ENCODE data around the gene CCL26. TPM values are rescaled to one million over a fixed set of nuclear protein-coding genes. Genes with fewer than 3 reads are reported as not detected.
"Not testable (repeated sequence)": the region's sequence is repeated elsewhere in the genome, so short reads cannot be mapped to it uniquely, and the experiment has no call there.

The CCL26 gene
- total RNA-seq, 6 experiments from 2014 or later, result 2.9 to 6.3 (median 4.4) TPM

DNA sequence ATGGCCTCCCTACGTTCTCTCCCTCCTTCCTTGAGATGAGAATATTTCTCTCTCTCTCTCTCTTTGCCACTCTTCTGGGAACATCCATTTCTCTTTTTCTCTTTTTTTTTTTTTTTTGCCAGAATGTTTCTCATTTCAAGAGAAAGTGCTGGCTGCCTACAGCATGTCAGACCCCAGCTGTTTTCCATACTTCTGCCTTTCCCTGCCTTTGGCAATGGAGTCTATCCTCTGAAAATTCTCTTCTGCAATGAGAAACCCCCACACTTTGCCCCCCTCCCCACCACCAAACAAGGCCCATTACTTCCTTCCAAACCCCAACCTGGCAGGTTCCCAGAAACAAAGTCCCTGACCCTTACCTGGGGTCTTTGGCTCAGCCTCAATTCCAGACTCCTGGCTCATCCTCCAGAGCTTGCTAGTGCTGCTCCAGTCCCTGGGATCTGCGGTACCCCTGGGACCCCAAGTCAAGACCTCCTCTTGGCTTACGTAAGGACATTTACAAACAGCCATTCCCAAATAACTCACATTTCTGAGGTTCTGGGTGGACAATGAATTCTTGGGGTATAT, 17.4 kb upstream of the CCL26 start:
- H3K4me3 Mint-ChIP-seq, result no peak overlapping the region
- no peak overlapping the region for H3K27ac Mint-ChIP-seq
- TF ChIP-seq, protein P1, sequence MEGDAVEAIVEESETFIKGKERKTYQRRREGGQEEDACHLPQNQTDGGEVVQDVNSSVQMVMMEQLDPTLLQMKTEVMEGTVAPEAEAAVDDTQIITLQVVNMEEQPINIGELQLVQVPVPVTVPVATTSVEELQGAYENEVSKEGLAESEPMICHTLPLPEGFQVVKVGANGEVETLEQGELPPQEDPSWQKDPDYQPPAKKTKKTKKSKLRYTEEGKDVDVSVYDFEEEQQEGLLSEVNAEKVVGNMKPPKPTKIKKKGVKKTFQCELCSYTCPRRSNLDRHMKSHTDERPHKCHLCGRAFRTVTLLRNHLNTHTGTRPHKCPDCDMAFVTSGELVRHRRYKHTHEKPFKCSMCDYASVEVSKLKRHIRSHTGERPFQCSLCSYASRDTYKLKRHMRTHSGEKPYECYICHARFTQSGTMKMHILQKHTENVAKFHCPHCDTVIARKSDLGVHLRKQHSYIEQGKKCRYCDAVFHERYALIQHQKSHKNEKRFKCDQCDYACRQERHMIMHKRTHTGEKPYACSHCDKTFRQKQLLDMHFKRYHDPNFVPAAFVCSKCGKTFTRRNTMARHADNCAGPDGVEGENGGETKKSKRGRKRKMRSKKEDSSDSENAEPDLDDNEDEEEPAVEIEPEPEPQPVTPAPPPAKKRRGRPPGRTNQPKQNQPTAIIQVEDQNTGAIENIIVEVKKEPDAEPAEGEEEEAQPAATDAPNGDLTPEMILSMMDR (IDR thresholded peaks at IDR 0.05), result no peak
- H3K9me3 Mint-ChIP-seq, result no peaks in the 10 kb centered on the region
- H3K4me1 Mint-ChIP-seq (ENCODE audit: low read depth), result peaks cover 7% of the 10 kb centered on the region
- DNase-seq, result no peak
- H3K36me3 Mint-ChIP-seq (ENCODE audit: low read depth), result no peaks in the 10 kb centered on the region
- peaks cover 13% of the 10 kb centered on the region for H3K27me3 Mint-ChIP-seq (ENCODE audit: insufficient read depth)

DNA sequence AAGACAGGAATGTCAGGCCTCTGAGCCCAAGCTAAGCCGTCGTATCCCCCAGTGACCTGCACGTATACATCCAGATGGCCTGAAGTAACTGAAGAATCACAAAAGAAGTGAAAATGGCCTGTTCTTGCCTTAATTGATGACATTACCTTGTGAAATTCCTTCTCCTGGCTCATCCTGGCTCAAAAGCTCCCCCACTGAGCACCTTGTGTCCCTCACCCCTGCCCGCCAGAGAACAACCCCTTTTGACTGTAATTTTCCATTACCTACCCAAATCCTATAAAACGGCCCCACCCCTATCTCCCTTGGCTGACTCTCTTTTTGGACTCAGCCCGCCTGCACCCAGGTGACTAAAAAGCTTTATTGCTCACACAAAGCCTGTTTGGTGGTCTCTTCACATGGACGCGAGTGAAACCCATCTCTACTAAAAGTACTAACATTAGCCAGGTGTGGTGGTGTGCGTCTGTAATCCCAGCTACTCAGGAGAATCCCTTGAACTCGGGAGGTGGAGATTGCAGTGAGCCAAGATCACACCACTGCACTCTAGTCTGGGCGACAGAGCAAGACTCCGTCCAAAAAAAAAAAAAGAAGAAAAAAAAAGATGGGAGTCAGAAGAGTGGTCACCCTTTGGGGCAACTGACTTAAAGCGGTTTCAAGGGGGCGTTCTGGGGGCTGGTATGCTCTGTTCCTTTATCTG, 16.3 kb upstream of the CCL26 start:
- H3K27me3 Mint-ChIP-seq (ENCODE audit: insufficient read depth); H3K27ac Mint-ChIP-seq; H3K4me3 Mint-ChIP-seq; DNase-seq; H3K36me3 Mint-ChIP-seq (ENCODE audit: low read depth); H3K9me3 Mint-ChIP-seq; H3K4me1 Mint-ChIP-seq (ENCODE audit: low read depth): not testable (repeated sequence)

DNA sequence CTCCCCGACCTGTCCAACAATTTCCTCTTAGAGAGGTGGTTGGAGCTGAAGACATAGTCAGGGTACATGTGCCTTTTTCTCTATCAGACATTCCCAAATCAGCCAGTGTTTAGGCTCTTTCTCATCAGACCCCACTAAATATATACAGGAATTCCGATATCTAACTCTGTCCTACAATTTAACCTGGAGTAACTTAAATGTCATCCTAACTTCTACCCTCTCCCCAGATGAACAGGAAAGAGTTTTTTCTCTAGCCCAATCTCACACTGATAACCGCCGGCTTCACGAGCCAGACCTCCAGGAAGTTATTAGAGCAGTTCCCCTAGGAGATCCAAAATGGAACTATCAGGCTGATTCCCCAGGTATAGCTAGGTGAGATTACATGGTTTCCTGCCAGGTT, 11.0 kb upstream of the CCL26 start:
- H3K27ac Mint-ChIP-seq; H3K36me3 Mint-ChIP-seq (ENCODE audit: low read depth); DNase-seq; H3K9me3 Mint-ChIP-seq; H3K4me3 Mint-ChIP-seq: not testable (repeated sequence)
- Mint-ChIP-seq H3K27me3 (ENCODE audit: insufficient read depth) (peaks cover 31% of the 10 kb centered on the region), H3K4me1 (ENCODE audit: low read depth) (peaks cover 16% of the 10 kb centered on the region)

DNA sequence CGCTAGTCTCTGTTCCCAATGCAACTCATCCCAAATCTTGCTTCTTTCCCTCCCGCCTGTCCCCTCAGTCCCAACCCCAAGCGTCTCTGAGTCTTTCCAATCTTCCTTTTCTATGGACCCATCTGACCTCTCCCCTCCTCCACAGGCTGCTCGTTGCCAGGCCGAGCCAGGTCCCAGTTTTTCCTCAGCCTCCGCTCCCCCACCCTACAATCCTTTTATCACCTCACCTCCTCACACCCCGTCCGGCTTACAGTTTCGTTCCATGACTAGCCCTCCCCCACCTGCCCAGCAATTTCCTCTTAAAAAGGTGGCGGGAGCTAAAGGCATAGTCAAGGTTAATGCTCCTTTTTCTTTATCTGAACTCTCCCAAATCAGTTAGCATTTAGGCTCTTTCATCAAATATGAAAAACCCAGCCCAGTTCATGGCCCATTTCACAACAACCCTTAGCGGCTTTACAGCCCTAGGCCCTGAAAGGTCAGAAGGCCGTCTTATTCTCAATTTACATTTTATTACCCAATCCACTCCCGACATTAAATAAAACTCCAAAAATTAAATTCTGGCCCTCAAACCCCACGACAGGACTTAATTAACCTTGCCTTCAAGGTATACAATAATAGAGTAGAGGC, 8.7 kb upstream of the CCL26 start:
- not testable (repeated sequence) for H3K9me3 Mint-ChIP-seq; H3K4me3 Mint-ChIP-seq; DNase-seq; H3K36me3 Mint-ChIP-seq (ENCODE audit: low read depth); H3K27ac Mint-ChIP-seq
- peaks cover 25% of the 10 kb centered on the region for H3K4me1 Mint-ChIP-seq (ENCODE audit: low read depth)
- H3K27me3 Mint-ChIP-seq (ENCODE audit: insufficient read depth), result peaks cover 31% of the 10 kb centered on the region

DNA sequence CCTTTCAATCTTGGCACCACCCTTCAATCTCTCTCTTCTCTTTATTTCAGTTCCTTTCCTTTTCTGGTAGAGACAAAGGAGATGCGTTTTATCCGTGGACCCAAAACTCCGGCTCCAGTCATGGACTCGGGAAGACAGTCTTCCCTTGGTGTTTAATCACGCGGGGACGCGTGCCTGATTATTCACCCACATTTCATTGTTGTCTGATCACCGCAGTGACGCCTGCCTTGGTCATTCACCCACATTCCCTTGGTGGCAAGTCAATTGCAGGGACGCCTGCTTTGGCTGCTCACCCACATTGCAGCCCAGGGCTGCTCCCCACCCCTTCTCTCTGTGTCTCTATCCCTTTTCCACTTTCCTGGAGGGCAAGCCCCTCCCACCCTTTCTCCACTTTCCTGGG, 7.5 kb upstream of the CCL26 start:
- peaks cover 25% of the 10 kb centered on the region for H3K4me1 Mint-ChIP-seq (ENCODE audit: low read depth)
- peak overlapping the region; percentile 32; the same call in 1 of the 2 replicates for H3K4me3 Mint-ChIP-seq
- DNase-seq, result peak; percentile 50
- H3K27me3 Mint-ChIP-seq (ENCODE audit: insufficient read depth), result peaks cover 31% of the 10 kb centered on the region
- not testable (repeated sequence) for H3K36me3 Mint-ChIP-seq (ENCODE audit: low read depth); H3K9me3 Mint-ChIP-seq; H3K27ac Mint-ChIP-seq

DNA sequence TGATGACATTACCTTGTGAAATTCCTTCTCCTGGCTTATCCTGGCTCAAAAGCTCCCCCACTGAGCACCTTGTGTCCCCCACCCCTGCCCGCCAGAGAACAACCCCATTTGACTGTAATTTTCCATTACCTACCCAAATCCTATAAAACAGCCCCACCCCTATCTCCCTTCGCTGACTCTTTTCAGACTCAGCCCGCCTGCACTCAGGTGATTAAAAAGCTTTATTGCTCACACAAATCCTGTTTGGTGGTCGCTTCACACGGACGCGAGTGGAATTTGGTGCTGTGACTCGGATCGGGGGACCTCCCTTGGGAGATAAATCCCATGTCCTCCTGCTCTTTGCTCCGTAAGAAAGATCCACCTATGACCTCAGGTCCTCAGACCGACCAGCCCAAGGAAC, 7.0 kb upstream of the CCL26 start:
- DNase-seq; H3K36me3 Mint-ChIP-seq (ENCODE audit: low read depth); H3K9me3 Mint-ChIP-seq; H3K27ac Mint-ChIP-seq: not testable (repeated sequence)
- peaks cover 31% of the 10 kb centered on the region for H3K27me3 Mint-ChIP-seq (ENCODE audit: insufficient read depth)
- H3K4me3 Mint-ChIP-seq, result peak overlapping the region; percentile 32; the same call in 1 of the 2 replicates
- H3K4me1 Mint-ChIP-seq (ENCODE audit: low read depth), result peaks cover 25% of the 10 kb centered on the region

DNA sequence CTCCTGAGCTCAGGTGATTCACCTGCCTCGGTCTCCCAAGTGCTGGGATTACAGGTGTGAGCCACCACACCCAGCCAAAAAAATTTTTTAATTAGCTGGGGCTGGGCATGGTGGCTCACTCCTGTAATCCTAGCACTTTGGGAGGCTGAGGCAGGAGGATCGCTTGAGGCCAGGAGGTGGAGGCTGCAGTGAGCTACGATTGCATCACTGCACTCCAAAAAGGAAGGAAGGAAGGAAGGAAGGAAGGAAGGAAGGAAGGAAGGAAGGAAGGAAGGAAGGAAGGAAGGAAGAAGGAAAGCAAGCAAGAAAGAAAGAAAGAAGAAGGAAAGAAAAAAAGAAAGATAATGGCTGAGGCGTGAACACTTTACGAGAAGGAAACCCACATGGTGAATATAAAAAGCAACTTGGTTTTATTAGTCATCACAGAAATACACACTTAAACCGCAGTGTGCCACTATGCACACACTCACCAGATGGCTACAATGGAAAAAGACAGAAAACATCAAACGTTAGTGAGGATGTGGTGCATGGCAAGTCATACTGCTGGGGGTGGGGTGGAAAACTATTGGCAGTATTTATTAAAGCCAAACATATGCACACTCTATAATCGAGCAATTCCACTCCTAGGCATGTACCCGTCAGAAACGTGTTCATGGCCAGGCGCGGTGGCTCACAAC, 4.4 kb upstream of the CCL26 start:
- Mint-ChIP-seq H3K27ac (no peak overlapping the region), H3K36me3 (ENCODE audit: low read depth) (no peaks in the 10 kb centered on the region), H3K4me3 (no peak overlapping the region; the same call in 1 of the 2 replicates), H3K4me1 (ENCODE audit: low read depth) (peaks cover 41% of the 10 kb centered on the region), H3K9me3 (no peaks in the 10 kb centered on the region), H3K27me3 (ENCODE audit: insufficient read depth) (peaks cover 18% of the 10 kb centered on the region)
- peak; percentile 92 for DNase-seq
- TF ChIP-seq, protein P1 (IDR thresholded peaks at IDR 0.05), result peak; percentile 53

DNA sequence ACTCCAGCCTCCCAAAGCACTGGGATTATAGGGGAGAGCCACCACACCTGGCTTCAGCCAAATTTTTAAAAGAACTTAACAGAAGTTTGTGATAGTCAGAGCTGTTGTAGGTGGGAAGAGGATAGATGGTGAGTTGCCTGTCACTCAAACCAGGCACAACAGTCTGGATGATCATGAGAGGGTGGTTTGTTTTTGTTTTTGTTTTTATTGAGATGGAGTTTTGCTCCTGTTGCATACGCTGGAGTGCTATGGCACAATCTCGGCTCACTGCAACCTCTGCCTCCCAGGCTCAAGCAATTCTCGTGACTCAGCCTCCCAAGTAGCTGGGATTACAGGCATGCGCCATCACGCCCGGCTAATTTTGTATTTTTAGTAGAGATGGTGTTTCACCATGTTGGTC, 1.9 kb upstream of the CCL26 start:
- not testable (repeated sequence) for H3K27me3 Mint-ChIP-seq (ENCODE audit: insufficient read depth)

More for the DNA sequence above, 1.9 kb upstream of the CCL26 start:
- H3K9me3 Mint-ChIP-seq; H3K27ac Mint-ChIP-seq; DNase-seq; H3K4me3 Mint-ChIP-seq; H3K36me3 Mint-ChIP-seq (ENCODE audit: low read depth): not testable (repeated sequence)
- peaks cover 34% of the 10 kb centered on the region for H3K4me1 Mint-ChIP-seq (ENCODE audit: low read depth)
